AG04449 (cell line): ENCODE results near the gene WDR36.
A peak's percentile ranks its signal among the peaks of the same experiment; 100 is the strongest.

Source experiments
- CTCF ChIA-PET: fragments of 350-600 bp; formaldehyde crosslinking; extraction: SDS; loops from one replicate; lab custom pipeline; 2021; ENCODE audit warnings: antibody characterized with exemption; lab: Yijun Ruan, JAX
- POLR2A ChIA-PET: fragments of 400-600, 350-600 bp; formaldehyde crosslinking; extraction: SDS; loops from one replicate; lab custom pipeline; 2020; ENCODE audit warnings: antibody characterized with exemption, inconsistent platforms; lab: Yijun Ruan, JAX
- DNase-seq: peaks from one replicate; pipeline ENCODE4 v3.0.0-alpha.2; 2010; ENCODE audit warnings: low read depth, low spot score
- H3K4me3 ChIP-seq: 2 replicates; pipeline ENCODE4 v1.5.1; 2011; ENCODE audit warnings: low read depth, mild to moderate bottlenecking, control low read depth, low read length
- TF ChIP-seq, protein P1 (sequence below): IDR thresholded peaks from one replicate; pipeline ENCODE4 v1.5.1; 2011; ENCODE audit warnings: mild to moderate bottlenecking, moderate library complexity, low read length, control low read depth, inconsistent platforms; ENCODE audit not compliant: insufficient read depth; ENCODE audit errors: missing control alignments

WDR36 gene

DNA sequence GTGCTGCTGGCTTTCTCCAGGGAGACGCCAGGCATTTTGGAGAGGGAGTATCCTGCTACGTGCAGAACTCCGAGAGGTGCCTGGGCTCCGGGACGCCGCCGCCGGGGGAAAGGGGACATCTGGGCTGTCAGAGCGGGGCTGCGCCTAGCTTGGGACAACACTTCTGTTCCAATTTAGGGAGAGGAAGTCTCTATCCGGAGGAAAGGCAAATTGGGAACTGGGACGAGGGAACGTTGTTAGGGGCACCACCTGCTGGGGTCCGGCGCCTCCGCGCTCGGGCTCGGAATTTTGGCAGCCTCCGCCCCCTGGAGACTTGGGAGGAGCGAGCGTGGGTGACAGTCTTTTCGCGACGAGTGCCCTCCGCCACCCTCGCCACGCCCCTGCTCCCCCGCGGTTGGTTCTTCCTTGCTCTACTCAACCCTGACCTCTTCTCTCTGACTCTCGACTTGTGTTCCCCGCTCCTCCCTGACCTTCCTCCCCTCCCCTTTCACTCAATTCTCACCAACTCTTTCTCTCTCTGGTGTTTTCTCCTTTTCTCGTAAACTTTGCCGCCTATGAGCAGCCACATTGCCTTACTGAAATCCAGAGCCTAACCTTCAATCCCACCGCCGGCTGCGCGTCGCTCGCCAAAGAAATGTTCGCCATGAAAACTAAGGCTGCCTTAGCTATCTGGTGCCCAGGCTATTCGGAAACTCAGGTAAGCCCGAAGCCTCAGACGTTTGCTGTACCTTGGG is 19.0 kb upstream of the WDR36 start:
- POLR2A ChIA-PET: no interaction called here
- peak overlapping the region; percentile 55 for H3K4me3 ChIP-seq
- TF ChIP-seq, protein P1, sequence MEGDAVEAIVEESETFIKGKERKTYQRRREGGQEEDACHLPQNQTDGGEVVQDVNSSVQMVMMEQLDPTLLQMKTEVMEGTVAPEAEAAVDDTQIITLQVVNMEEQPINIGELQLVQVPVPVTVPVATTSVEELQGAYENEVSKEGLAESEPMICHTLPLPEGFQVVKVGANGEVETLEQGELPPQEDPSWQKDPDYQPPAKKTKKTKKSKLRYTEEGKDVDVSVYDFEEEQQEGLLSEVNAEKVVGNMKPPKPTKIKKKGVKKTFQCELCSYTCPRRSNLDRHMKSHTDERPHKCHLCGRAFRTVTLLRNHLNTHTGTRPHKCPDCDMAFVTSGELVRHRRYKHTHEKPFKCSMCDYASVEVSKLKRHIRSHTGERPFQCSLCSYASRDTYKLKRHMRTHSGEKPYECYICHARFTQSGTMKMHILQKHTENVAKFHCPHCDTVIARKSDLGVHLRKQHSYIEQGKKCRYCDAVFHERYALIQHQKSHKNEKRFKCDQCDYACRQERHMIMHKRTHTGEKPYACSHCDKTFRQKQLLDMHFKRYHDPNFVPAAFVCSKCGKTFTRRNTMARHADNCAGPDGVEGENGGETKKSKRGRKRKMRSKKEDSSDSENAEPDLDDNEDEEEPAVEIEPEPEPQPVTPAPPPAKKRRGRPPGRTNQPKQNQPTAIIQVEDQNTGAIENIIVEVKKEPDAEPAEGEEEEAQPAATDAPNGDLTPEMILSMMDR: no peak
- no peak for DNase-seq
- CTCF ChIA-PET: interaction anchor here (1.7 kb wide), 1 partner anchor 316 kb away, joined by 4 read pairs; no protein-coding TSS in a partner anchor

DNA sequence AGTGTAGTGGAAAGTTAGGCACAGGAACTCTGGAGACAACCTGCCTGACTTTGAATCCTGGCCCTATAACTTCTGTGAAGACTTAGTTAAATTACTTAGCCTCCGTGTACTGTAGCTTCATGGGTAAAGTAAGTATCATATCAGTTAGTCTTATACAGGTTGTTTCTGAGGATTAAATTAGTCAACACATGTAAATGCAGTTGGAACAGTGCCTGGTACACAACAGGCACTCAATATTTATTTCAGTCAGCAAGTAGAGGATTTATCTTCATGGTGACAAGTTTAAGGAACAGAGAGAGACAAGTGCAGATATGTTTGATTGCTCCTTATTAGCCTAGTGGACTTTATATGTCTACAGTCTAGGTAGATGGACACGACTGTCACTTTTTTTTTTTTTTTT is 17.9 kb upstream of the WDR36 start:
- POLR2A ChIA-PET: no interaction called here

DNA sequence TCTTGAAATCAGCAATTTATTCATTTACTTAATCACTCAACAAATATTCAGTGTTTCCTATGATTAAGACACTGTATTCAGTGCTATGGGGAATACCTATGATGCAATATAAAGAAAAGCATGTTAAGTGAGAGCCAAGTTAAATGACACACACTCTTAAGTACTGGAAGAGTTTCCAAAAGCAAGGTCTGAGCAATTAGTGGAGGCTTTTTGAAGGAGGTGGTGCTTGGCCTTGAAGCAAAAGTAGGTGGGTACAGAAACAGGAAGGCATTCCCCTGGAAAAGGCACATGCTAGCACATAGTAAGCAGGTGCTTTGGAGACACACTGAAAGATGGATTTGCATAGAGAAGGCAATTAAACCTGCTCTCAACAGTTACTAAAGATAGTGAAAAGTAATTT is 16.6 kb upstream of the WDR36 start:
- POLR2A ChIA-PET: no interaction called here
- TF ChIP-seq, protein P1: no peak
- H3K4me3 ChIP-seq: no peak overlapping the region
- DNase-seq: peak; percentile 84
- CTCF ChIA-PET: interaction anchor here (1.1 kb wide), 1 partner anchor 17 kb away, joined by 3 read pairs; the partner anchor contains the start of gene WDR36

More for the DNA sequence above, 17.9 kb upstream of the WDR36 start:
- CTCF ChIA-PET: interaction anchor here (1.7 kb wide), 1 partner anchor 317 kb away, joined by 4 read pairs; no protein-coding TSS in a partner anchor
- DNase-seq: no peak
- TF ChIP-seq, protein P1: no peak
- no peak overlapping the region for H3K4me3 ChIP-seq

DNA sequence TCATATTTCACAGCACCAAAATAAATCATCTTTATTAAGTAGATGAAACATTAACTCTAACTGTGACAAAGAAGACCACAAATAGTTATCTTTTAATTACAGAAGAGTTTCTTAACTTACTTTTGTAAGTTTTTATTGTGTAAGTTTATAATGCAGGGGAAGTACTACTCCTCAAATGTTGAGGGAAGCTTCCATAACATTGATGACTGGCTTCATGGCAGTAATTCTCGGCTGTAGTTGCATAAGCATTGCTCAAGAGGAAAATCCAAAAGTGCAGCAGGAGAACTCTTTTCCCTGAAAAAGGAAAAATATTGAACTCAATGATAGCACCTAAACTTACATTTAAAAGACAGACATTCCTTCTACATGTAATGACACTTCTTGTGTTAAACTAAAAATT is 16.1 kb upstream of the WDR36 start:
- TF ChIP-seq, protein P1: no peak
- no peak overlapping the region for H3K4me3 ChIP-seq
- CTCF ChIA-PET: no interaction called here
- POLR2A ChIA-PET: no interaction called here
- DNase-seq: no peak

DNA sequence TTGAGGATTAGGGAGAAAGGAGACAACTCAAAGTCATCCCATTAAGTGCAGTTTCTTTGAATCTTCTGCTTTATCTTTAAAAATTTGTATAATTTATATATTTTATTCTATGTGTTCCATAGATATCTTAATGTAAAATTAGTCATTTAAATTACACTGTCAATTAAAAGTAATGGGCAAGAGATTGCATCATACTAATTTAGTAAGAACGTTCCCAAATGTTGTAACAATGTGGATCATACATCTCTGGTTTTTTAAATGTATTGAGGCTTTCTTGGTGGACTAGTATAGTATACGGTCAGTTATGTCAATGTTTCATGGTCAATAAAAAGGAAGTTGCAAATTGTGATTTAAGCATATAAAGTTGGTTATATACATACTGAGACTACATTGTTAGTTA is 14.5 kb upstream of the WDR36 start:
- ChIA-PET CTCF (no interaction called here), POLR2A (no interaction called here)
- no peak for DNase-seq
- H3K4me3 ChIP-seq: no peak overlapping the region
- TF ChIP-seq, protein P1: no peak

DNA sequence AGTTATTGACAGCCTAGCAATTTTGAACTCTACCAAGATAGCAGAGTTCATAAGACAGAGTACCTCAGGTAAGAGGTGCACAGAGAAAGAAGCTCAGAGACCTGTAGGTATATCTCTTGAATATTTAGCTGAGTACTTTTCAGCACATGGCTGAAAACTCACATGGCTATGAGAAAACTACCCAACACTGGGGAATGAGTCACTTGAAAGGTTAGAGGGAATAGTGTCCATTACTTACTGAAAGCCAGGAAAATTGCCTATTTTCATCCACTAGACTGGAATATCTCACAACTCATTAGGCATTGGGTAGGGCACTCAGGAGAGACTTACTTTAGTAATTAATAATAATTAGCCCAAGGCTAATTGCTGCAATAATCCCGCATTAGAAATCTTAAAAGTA is 12.3 kb upstream of the WDR36 start:
- ChIA-PET POLR2A (no interaction called here), CTCF (no interaction called here)
- no peak overlapping the region for H3K4me3 ChIP-seq
- TF ChIP-seq, protein P1: no peak
- DNase-seq: no peak
